LHCN-M2 (cell line): ENCODE data around the gene TEKT2. TPM values are rescaled to one million over a fixed set of nuclear protein-coding genes. Genes with fewer than 3 reads are reported as not detected.
A peak's percentile ranks its signal among the peaks of the same experiment; 100 is the strongest.

Experiments used
- DNase-seq: peaks from one replicate; pipeline ENCODE4 v3.0.0-alpha.2; 2012; ENCODE audit warnings: low read depth
- total RNA-seq: library from RNA; depleted of rRNA; stranded (reverse); fragments of >200 nt; gene quantifications from 2 replicates; pipeline ENCODE4 v1.2.3, GENCODE V29; 2014

TEKT2 gene
- total RNA-seq, 1 experiment from 2014 or later = not detected

- DNase-seq = no peak
Observed at GRCh38 chr1:36087233-36088123, 3.6 kb downstream of the TEKT2 start.

GRCh38 chr1:36088265-36088576 is 4.3 kb downstream of the TEKT2 start:
- no peak for DNase-seq

GRCh38 chr1:36088577-36089392 is 4.9 kb downstream of the TEKT2 start, which contains the start of gene ADPRS:
Gene ADPRS, plus strand, starts transcription at chr1:36088892. Its CDS starts 13 bp downstream, at chr1:36088905.
- DNase-seq = peak; percentile 83

GRCh38 chr1:36089393-36090121 is 5.7 kb downstream of the TEKT2 start:
- peak; percentile 42 for DNase-seq

GRCh38 chr1:36091141-36091540 is 7.2 kb downstream of the TEKT2 start:
- no peak for DNase-seq

GRCh38 chr1:36091698-36092097 is 7.8 kb downstream of the TEKT2 start:
- DNase-seq = no peak

- DNase-seq = no peak
Observed at GRCh38 chr1:36092166-36092797, 8.4 kb downstream of the TEKT2 start.

GRCh38 chr1:36092798-36093185 is 8.9 kb downstream of the TEKT2 start:
- no peak for DNase-seq

GRCh38 chr1:36093226-36093625 is 9.3 kb downstream of the TEKT2 start:
- no peak for DNase-seq

GRCh38 chr1:36093929-36094328 is 10.0 kb downstream of the TEKT2 start:
- DNase-seq = no peak

GRCh38 chr1:36094621-36095061 is 10.7 kb downstream of the TEKT2 start:
- DNase-seq = no peak

- DNase-seq = no peak
Observed at GRCh38 chr1:36095760-36096405, 12.0 kb downstream of the TEKT2 start.

GRCh38 chr1:36096500-36097432 is 12.9 kb downstream of the TEKT2 start:
- peak; percentile 30 for DNase-seq

GRCh38 chr1:36097693-36098585 is 14.0 kb downstream of the TEKT2 start:
- no peak for DNase-seq

- no peak for DNase-seq
Observed at GRCh38 chr1:36098650-36099365, 14.9 kb downstream of the TEKT2 start.

GRCh38 chr1:36099681-36100341 is 15.9 kb downstream of the TEKT2 start:
- peak; percentile 50 for DNase-seq

- DNase-seq = no peak
Observed at GRCh38 chr1:36100376-36100775, 16.5 kb downstream of the TEKT2 start.
